Fibroblast of skin of right biceps (primary cell): Measurements from ENCODE around the gene PIM3.

Source experiments
- DNase-seq: peaks from one replicate; pipeline ENCODE4 v3.0.0-alpha.2; 2013

The PIM3 gene

DNA sequence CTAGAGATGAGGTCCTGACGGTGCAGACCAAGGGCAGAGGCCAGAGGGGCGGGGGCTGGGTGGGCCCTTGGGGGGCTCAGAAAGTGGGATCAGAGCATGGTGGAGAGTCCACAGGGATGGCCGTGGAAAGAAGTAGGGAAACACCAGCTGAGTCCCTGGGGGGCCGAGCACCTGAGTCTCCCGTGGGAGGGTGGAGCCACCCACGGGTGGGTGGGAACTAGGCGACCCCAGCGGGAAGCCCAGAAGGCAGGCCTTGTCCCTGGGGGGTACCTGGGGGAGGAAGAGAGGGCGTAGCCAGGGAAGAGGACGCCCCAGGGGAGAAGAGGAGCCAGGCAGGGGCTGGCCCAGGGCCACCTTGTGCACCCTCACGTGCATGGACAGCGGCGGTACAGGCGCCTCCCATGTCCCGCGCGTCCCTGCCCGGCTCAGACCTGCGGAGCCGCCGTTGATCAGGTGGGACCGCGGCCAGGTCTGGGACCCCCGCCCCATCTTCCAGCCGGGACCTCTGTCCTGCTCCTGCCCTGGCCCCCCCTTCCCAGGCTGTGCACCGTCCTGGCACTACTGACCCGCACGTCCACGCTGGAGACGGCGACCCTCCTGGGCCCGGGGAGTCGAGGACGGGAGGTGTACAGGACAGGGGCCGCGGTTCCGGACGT, 31.9 kb upstream of the PIM3 start:
- DNase-seq = no peak

DNA sequence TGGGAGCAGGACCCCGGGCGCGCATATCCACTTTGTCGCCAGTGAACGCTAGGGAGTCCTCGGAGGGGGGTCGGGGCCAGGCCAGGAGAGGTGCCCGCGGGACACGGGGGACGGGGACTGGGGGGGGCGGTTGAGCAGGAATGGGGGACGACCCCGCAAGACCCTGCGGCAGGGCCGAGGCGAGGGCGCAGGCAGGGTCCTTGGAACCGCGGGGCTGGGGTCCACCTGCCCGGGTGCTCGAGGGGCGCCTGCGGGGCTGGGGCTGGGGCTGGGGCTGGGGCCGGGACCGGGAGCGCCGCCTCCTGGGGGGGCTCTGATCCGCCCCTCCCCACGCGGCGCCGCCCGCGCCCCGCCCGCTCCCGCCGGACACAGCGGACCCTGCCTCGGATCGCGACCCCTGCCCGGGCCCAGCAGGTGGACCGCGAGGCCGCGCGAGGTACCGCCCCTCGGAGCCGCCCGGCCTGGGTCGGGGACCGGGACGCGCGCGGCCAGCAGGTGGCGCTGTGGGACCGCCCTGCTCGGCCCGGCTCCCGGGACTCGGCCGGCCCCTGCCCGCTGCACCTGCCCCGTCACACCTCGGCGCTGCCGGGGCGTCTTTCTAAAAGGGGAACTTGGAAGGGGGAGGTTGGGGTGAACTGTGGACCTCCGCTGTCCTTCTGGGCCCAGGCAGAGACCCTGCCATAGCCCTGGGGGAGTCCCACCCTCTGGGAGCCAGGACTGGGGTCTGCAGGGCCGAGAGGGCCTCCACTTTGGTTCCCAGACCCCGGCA, 31.2 kb upstream of the PIM3 start:
- peak; percentile 26 for DNase-seq

DNA sequence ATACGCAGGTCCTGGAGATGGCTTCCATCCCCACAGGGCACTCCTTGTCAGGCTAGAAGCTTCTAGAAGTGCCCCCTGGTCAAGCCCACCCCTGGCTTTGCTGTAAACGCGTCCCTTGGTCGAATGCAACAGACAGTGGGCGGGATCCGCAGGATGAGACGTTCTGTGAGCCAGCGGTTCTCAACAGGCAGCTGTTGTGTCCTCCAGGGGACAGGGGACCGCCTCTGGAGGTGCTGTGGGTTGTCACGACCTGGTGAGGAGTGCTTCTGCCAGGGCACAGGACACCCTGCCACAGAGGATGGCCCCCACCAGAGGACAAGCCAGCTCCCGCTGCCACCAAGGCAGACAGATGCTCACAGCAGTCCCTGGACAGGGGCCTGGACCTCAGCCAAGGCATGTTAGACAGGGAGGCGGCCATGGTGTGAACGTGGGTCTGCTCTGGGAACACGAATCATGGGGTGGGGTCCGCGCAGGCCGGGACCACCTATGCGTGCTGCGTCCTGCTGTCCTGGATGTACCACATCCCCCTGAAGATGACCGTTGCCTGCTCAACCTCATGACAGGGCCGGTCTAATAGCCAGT, 30.5 kb upstream of the PIM3 start:
- no peak for DNase-seq

DNA sequence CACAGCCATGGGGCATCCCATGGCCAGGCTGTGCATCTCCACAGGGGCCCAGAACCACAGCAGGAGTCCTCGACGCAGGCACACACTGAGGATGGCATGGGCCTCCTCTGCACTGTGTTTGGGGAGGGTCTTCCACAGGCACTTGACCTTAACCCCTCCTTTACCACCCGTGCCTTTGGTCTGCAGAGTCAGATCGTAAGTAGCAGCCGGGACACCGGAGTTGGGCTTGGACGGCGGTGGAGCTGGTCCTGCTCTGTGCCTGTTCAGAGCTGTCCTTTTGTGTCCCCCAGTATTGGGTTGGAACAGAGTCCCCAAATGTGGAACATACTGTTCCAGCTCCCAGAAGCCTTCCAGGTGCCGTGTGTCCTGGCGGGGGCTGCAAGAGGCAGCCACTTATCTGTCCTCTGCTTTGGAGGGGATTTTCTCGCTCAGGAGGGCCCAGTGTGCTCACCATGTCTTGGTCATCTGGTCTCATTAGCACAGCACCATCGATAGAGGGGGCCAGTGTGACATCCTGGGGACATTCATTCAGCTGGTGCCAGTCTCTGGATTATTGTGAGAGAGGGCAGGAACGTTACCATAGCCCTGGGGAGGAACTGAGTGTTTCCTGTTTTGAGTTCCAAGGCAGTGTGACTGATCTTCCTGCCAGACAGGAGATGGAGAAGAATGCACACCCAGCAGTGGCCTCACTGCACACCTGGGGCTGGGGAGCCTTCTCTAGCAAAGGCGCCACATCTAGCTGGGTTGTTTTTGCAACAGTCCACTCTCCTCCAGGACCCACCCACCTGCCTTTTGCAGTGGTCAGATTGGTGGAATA, 29.8 kb upstream of the PIM3 start:
- DNase-seq = peak; percentile 64

DNA sequence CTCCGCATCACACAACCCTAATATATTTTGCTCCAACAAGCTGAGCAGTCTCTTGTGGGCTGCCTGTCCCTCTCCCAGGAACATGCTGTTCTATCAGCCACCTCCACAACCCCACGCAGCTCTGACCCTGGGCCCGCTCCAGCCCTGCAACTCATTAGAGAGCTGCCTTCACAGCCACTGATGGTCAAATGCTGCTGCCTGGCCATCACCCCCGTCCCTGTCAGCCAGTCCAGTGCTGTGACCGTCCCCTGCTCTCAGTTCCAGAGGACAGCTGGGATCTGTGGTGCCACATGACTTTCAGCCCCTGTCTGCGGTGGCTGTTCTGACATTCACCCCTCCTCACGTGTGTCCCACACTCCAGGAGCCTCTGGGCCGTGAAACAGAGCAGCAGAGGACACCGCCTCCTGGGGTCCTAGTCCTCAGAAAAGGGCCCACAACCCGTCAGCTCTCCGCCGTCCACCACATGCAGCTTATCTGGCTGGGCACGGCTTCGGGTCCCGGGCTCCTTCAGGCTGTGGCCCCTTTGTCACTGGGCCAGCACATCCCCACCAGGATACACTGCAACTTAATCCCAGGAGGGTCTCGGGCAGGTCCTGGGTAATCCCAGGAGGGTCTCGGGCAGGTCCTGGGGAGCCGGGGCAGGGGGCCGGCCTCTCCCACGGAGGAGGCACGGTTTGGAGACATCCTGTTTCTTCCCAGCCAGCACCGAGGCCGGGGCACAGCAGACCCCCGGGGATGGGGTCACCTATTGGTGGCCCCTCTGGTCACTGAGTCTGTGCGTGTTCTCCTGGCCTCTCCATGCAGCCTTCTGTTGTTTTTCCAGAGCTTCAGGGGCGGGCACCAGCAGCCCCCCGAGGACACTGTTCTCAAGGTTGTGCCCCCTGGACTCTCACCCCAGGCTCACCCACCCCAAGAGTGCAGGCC, 27.1 kb upstream of the PIM3 start:
- no peak for DNase-seq

DNA sequence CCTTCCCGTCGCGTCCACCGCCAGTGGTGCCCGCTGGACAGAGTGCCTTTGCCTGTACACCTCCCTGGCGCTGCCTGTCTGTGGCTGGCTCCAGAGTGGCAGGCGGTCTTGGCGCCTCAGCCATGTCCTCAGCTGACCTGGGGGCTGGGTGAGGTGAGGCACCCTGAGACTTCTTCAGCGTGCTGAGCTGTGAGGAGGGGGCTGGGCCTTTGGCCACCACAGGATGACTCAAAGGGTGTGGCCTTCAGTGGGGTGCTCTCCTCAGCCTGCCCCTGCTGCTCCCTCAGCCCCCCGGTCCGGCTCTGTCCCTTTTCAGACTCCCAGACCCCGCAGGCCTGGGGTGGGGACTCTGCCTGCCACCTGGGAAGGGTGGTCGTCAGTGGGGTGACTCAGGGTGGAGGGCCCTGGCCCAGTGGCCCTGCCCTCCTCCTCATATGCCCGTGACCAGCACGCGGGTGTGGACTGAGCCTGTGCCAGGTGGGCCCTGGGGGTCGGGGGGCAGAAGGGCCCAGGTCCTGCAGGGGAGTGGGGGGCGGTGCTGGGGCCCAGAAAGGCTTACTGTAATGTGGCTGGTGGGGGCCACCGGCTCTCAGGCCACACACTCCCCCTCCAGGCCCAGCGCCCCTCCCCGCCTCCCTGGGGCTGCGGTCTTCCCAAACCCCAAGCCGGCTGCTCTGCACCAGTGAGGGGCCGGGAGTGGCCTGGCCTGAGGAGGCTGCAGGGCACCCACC, 26.2 kb upstream of the PIM3 start:
- DNase-seq = peak; percentile 45

DNA sequence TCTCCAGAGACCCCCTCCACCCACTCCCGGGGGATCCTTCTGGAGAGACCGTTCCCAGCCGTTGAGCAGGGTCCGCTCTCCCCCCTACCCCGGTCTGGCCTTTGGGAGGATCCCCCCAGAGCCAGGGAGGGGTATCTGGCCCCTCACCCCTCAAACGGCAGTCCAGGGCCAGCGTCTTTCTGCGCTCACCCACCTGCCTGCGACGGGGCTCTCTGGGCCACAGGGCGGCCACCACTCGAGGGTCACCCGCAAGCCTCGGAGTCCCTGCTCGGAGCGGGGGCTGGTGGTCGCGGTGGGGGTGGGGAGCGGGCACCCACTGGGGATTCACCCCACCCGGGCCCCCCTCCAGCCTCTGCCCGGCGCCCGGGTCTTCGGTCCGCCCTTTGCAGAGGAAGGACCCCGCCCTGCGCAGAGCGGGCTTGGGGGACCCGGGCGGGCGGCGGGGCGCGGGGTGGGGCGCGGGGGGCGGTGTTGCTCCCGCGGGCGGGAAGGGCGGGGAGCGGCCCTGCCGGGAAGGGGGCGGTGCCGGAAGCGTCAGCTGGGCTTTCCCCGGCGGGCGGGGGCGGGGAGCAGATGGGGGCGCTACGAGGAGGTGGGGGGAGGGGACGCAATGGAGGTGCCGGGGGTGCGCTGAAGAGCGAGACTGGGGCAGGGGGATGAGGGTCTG, 25.5 kb upstream of the PIM3 start:
- DNase-seq = peak; percentile 69

DNA sequence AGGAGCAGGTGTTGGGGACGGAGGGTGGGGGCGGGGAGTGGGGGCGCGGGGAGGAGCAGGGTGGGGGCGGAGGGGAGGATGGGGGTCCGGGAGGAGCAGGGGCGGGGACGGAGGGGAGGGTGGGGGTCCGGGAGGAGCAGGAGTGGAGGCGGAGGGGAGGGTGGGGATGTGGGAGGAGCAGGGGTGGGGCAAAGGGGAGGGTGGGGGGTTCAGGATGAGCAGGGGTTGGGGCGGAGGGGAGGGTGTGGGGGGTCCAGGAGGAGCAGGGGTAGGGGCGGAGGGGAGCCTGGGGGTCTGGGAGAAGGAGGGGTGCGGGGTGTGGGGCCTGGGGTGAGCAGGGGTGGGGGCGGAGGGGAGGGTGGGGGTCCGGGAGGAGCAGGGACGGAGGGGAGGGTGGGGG, 25.0 kb upstream of the PIM3 start:
- no peak for DNase-seq

DNA sequence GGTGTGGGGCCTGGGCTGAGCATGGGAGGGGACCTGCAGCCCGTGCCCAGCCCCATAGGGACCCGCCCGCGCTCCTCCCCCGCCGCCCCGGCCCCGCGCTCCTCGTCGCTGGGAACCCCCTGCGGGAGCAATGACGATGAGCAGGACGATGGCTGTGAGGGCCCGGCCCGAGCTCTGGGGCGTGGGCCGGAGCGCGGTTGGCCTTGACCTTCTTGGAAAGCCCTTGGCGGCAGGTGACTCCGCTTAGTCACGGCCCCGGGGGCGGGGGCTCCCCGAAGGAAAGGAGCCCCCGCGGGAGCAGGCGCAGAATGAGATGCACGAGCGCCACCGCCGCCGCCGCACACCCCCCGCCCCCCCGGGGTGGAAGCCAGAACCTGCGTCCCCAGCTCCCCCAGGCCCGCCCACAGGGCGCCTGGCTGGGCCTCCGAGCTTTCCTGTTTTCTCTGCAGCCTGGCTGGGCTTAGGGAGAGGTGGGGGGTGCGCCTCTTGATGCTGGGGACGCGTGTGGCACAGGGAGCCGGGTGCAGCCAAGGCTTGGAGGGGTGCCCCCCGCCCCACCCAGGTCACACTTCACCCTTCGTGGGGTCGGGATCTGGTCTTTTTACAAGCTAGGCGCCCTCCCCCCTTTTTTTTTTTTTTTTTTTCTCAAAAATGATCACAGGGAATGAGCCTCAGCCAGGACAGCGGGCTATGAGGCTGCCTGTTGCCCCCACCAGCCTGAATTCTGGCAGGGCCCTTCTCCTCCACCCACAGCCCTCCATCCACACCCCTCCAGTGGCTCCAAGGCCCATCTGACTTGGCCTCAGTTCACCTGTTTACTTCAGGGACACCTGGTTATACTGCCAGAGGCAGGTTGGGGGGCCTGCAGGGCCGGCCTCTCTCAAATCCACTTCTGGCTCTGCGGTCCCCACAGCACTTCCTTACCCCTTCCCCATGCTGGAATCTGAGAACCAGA, 24.3 kb upstream of the PIM3 start:
- DNase-seq = peak; percentile 68

DNA sequence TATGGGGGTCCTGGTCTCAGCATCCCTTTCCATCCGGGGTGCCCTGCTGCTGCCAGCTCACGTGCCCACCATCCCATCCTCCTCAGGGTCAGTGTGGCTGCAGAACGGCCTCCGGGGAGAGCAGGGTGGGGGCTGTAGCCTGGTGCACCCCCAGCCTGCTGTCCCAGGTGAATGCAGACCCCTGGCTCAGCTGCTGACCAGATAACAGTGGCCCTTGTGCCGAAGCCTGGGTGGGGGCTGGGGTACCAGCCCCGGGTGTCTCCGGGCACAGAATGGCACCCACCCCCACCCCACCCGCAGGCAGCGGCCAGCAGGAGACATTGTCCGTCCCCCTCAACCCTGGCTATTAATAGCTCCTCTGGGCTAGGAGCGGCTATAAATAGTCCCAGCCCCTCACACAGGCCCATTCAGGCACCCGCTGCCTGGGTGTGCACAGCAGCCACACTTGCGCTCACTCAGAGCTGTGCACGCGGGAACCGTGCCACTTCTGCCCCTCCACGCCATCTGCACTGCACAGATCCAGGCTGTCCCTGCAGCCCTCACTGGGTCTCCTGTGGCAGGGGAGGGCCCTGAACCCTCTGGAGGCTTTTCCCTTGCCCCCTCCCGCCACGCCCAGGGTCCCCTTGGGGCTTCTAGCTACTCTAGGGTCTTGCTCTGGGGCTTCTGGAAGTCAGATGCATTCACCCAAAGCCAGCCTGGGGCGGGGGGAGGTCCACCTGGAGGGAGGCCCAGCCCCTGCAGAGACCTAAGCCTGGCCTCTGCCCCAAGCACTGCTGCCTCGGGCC, 23.4 kb upstream of the PIM3 start:
- DNase-seq = peak; percentile 33

DNA sequence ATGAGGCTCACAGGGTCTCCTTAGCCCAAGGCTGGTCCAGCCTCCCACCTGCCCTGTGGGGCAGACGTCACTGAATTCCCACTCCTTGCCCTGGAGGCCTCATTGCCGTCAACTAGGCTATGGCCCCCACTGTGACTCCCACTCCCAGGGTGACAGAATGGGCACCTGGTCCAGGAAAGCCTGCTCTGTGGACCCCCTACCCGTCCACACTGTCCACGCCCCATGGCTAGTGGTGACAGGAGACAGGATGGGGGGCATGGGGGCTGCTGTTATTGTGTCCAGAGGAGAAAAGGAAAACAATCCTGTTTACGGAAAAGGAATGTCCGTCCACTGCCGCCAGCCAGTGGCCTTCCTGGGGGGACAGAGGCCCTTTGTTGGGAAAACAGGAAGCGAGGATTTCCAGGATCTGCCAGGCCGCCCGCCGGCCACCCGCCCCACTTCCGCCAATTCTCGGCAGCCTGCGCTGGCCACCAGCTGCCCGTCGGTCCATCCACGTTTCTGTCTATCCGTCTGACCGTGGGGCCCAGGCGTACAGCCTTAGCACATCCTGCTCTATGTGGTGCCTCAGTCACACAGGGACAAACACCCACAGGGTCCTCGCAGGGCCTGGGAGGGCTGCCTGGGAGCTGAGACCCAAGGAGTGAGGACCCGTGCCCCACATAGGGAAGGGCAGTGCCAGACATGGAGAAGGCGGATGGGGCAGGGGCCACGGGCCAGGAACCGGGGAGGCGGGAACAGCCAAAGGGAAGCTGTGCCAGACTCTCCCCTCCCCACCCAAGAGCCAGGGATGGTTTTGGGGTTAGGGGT, 22.6 kb upstream of the PIM3 start:
- DNase-seq = no peak

DNA sequence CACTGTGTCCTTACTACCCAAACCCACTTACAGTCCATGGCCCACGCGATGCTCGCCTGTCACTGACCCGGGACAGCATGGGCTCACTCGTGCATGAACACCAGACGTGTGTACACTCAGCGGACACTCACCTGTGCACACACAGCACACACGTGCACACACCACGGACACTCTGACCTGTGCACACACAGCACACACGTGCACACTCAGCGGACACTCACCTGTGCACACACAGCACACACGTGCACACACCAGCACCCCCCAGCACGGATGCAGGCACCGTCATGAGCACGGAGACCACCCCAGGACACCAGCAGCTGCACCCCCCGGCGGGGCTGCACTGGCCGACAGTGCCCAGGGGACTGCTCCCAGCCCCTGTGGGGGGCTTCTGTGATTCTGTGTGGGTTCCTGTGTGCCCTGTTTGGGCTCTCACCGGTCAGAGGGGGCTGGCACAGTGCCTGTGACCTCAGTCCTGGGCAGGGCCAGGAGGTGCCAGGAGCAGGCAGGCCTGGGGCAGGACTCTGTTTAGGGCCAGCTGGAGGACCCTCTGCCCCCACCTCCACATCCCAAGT, 21.9 kb upstream of the PIM3 start:
- DNase-seq = no peak

DNA sequence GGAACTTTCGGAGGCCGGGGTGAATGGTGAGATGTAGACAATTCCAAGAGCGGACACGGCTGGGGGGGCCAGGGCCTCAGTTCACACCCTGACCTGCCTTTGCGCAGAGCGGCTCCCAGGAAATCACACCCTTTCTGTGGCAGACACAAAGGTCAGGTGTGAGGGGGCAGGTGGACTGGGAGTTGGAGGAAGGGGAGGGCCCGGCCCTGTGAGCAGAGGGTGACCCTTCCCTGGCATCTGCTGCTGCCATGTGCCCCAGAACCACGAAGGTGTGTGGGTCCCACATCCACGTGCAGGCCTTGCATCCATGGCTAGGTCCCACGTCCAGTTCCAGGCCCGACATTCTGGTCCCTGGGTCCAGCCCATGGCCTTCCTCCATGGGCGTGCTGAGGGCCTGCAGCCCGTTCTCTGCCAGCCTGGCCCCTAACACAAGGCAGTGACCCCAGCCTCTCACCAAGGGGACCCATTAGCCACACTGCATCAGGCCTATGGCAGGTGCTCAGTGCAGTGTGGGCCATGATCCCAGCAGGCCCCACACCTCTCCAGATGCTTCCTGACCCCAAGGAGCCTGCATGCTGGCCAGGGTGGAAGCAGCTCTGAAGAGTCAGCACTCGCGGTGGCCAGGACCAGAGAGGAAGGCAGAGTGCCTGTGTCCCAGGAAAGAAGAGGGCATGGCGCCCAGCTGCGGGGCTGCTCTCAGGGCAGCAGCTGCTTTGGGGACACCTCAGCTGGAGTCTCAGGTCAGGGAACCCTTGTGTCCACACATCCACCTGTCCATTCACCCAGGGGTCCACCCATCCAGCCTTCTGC, 18.9 kb upstream of the PIM3 start:
- no peak for DNase-seq

DNA sequence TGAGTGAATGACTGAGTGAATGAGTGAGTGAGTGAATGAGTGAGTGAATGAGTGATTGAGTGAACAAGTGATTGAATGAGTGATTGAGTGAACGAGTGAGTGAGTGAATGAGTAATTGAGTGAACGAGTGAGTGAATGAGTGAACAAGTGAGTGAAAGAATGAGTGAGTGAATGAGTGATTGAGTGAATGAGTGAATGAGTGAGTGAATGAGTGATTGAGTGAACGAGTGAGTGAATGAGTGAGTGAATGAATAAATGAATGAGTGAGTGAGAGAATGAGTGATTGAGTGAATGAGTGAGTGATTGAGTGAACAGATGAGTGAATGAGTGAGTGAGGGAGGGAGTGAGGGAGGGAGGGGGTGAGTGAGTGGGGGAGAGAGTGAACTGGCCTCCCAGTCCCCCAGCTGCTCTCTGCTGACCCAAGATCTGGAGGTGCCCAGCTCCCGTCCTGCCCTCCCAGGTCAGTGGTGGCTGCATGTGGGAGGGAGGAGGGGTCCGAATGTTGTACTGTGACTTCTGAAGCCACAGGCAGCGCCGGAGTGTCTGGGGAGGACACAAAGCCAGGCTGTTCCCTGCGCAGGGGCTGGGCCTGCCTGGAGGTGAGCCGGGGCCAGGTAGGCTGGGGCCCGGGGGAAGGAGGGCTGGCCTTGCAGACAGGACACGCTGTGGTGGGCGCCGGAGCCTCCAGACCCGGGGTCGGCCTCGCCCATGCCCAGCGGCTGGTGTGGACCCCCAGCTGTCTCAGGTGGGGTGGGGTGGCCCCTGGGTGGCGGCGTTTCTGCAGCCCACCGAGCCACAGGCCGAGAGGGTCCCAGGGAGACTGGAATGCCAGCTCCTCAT, 17.8 kb upstream of the PIM3 start:
- DNase-seq = no peak

DNA sequence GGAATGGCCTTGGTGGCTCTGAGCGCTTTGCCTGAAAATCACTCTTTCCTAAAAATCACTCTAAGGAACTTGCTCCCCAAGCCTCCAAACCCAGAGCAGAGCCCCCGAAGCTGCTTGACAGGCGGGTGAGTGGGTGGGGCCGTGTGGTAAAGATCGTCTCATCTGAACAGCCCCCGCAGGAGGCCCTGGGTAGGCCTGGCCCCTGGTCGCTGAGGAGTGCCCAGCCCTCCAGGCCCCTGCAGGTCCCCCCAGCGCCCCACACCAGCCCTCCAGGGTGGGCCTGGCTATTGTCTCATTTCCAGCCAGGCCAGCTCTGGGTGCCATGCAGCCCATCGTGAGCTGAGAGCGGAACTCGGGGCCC, 17.2 kb upstream of the PIM3 start:
- no peak for DNase-seq
